Measurements from ENCODE around the gene SH3BP1. TPM values are rescaled to one million over a fixed set of nuclear protein-coding genes. Genes with fewer than 3 reads are reported as not detected.
"Not testable (repeated sequence)": the region's sequence is repeated elsewhere in the genome, so short reads cannot be mapped to it uniquely, and the experiment has no call there.

Gene SH3BP1
- total RNA-seq, 1 donor from 2014 or later, result 10.3 TPM

DNA sequence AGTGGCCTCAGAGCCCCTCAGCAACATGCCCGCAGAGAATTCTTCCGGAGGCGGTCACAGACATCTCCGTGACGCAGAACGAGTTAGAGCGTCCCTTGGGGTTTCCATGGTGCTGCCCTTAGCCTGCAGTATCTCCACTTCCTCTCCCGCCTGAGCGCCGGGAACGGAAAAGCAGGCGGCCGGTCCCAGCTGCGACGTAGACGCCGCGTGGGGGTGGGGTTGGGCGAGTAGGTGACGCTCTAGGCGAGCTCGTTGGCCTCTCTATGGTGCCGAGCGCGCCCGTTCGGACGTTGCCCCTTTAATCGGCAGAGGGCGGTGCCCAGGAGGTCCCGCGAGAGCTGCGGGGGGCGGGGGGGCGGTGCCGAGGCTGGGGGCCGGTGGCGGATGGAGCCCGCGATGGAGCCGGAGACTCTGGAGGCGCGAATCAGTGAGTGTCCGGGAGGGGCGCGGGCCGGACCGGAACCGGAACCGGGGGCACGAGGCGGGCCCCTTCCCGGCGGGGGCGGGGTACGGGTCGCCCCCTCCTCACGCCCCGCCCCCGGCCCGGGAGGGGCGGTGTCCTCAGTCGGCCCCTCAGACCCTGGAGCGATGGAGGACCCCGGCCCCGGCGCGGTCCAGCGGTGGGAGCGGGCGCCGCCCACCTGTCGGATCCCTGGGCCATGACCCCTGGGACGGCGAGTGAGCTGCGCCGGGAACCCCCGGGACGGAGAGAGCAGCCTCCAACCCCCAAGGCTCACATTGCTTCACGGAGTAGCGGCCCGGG, 30.8 kb upstream of the SH3BP1 start, which contains the start of gene GGA1:
GGA1 (plus strand) TSS at position 358 of the 763 bp plus-strand sequence; CDS start at position 385, 27 bp downstream.
- Histone ChIP-seq H3K9me3 (ENCODE audit: low read depth) (no peaks in the 10 kb centered on the region), H3K27me3 (no peaks in the 10 kb centered on the region), H4K20me1 (ENCODE audit: low read depth) (peaks cover 12% of the 10 kb centered on the region), H3K4me2 (peak within 1 kb of the TSS; percentile 98), H3K4me1 (peaks cover 9% of the 10 kb centered on the region), H3K36me3 (no peaks in the 10 kb centered on the region), H3K9ac (peak within 1 kb of the TSS; percentile 76), H2AFZ (replicated peaks) (peak within 1 kb of the TSS; percentile 71), H3K4me3 (peak within 1 kb of the TSS; percentile 95), H3K79me2 (ENCODE audit: low read depth) (peaks cover 23% of the 10 kb centered on the region), H3F3A (ENCODE audit: low read depth) (peaks cover 27% of the 10 kb centered on the region), H3K27ac (peak within 1 kb of the TSS; percentile 92)
- H3K4me3 Mint-ChIP-seq, result peak within 1 kb of the TSS; percentile 97
- DNase-seq (ENCODE audit: low spot score), result peak; percentile 97
- no peak for TF ChIP-seq EZH2 (IDR thresholded peaks at IDR 0.05)
- TF ChIP-seq EZH2phosphoT487 (IDR thresholded peaks at IDR 0.05), result no peak
- TF ChIP-seq, protein P1, sequence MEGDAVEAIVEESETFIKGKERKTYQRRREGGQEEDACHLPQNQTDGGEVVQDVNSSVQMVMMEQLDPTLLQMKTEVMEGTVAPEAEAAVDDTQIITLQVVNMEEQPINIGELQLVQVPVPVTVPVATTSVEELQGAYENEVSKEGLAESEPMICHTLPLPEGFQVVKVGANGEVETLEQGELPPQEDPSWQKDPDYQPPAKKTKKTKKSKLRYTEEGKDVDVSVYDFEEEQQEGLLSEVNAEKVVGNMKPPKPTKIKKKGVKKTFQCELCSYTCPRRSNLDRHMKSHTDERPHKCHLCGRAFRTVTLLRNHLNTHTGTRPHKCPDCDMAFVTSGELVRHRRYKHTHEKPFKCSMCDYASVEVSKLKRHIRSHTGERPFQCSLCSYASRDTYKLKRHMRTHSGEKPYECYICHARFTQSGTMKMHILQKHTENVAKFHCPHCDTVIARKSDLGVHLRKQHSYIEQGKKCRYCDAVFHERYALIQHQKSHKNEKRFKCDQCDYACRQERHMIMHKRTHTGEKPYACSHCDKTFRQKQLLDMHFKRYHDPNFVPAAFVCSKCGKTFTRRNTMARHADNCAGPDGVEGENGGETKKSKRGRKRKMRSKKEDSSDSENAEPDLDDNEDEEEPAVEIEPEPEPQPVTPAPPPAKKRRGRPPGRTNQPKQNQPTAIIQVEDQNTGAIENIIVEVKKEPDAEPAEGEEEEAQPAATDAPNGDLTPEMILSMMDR (IDR thresholded peaks at IDR 0.05), result no peak
- H3K36me3 Mint-ChIP-seq, result no peaks in the 10 kb centered on the region
- peaks cover 21% of the 10 kb centered on the region for H3K4me1 Mint-ChIP-seq
- no peaks in the 10 kb centered on the region for H3K9me3 Mint-ChIP-seq
- peak within 1 kb of the TSS; percentile 95 for H3K27ac Mint-ChIP-seq
- peaks cover 21% of the 10 kb centered on the region for H3K27me3 Mint-ChIP-seq (ENCODE audit: insufficient read depth, low read depth)

DNA sequence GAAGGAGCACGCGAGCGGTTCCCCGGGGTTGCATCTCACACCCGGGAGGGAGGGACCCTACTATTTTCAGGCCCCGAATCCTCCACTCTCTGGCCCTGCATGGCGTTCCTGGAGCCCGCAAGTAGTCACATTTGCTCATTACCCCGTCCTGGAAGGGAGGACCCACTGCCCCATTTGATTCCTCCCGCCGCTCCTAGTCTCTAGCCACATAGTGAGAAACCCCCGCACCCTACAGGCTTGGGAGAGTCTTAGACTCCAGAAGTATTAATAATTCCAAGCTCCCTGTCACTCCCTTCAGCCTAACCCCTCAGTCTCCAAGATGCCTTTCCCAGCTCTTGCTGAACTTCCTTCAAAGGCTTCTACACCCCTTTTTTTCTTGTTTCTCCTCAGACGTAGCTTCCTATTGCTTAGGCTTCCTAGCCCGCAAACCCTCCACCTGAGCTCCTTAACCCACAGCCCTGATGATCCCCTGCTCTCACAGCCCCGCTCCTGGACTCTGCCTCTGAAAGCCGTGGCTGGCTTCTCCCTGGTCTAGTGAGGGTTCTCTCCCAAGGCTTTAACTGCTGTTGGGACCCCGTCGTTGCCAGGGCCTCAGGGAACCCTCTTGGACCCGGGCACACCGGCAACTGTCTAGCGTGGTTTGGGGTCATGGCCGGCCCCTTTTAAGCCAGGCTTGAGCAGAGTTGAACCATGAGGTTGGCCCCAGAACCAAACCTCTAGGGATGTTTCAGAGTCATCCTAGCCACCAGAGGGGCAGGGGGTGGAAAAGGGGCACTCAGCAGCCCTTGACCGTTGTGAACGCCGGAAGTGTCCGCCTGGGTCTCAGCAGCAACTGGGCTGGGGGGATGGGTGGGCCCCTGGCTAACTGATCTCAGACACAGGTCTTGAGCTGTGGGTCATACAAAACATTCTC, 30.0 kb upstream of the SH3BP1 start:
- peak overlapping the region; percentile 76 for H3K9ac ChIP-seq
- no peak for DNase-seq (ENCODE audit: low spot score)

DNA sequence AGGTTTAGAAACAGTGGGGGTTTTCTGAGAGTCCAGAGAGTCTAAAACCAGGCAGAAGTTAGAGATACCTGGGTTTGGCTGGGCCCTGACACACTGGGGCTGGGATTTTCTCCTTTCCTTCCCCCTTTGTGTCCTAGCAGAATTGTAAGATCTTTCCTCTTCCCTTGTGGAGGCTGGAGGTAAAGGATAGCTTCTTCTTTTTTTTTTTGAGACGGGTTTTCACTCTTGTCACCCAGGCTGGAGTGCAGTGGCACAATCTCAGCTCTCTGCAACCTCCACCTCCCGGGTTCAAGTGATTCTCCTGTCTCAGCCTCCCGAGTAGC, 29.4 kb upstream of the SH3BP1 start:
- not testable (repeated sequence) for H3K27ac ChIP-seq; H3K9me3 ChIP-seq (ENCODE audit: low read depth); H3K36me3 ChIP-seq; DNase-seq (ENCODE audit: low spot score); H3K9me3 Mint-ChIP-seq; H2AFZ ChIP-seq (replicated peaks); H3K36me3 Mint-ChIP-seq; H3K9ac ChIP-seq; H3K4me1 ChIP-seq; H3K27me3 ChIP-seq; H3K27ac Mint-ChIP-seq
- Histone ChIP-seq H3K4me3 (peak overlapping the region; percentile 95), H3K4me2 (peak overlapping the region; percentile 98), H3F3A (ENCODE audit: low read depth) (peaks cover 27% of the 10 kb centered on the region), H3K79me2 (ENCODE audit: low read depth) (peaks cover 23% of the 10 kb centered on the region), H4K20me1 (ENCODE audit: low read depth) (peaks cover 12% of the 10 kb centered on the region)
- H3K4me3 Mint-ChIP-seq, result peak overlapping the region; percentile 97
- H3K4me1 Mint-ChIP-seq, result peaks cover 21% of the 10 kb centered on the region
- H3K27me3 Mint-ChIP-seq (ENCODE audit: insufficient read depth, low read depth), result peaks cover 12% of the 10 kb centered on the region

More for the DNA sequence above, 30.0 kb upstream of the SH3BP1 start:
- H3K4me3 ChIP-seq, result peak overlapping the region; percentile 95
- Mint-ChIP-seq H3K9me3 (no peaks in the 10 kb centered on the region), H3K4me3 (peak overlapping the region; percentile 97), H3K4me1 (peaks cover 21% of the 10 kb centered on the region), H3K27ac (peak overlapping the region; percentile 90), H3K27me3 (ENCODE audit: insufficient read depth, low read depth) (peaks cover 16% of the 10 kb centered on the region), H3K36me3 (no peaks in the 10 kb centered on the region)
- H3K79me2 ChIP-seq (ENCODE audit: low read depth), result peaks cover 23% of the 10 kb centered on the region
- peak overlapping the region; percentile 98 for H3K4me2 ChIP-seq
- peaks cover 27% of the 10 kb centered on the region for H3F3A ChIP-seq (ENCODE audit: low read depth)
- H3K9me3 ChIP-seq (ENCODE audit: low read depth), result no peaks in the 10 kb centered on the region
- no peaks in the 10 kb centered on the region for H3K36me3 ChIP-seq
- H4K20me1 ChIP-seq (ENCODE audit: low read depth), result peaks cover 12% of the 10 kb centered on the region
- no peak overlapping the region for H3K27ac ChIP-seq
- TF ChIP-seq, protein P1 (IDR thresholded peaks at IDR 0.05), result no peak
- no peak for TF ChIP-seq EZH2phosphoT487 (IDR thresholded peaks at IDR 0.05)
- no peak for TF ChIP-seq EZH2 (IDR thresholded peaks at IDR 0.05)
- peak overlapping the region; percentile 71 for H2AFZ ChIP-seq (replicated peaks)
- no peaks in the 10 kb centered on the region for H3K27me3 ChIP-seq
- H3K4me1 ChIP-seq, result peaks cover 9% of the 10 kb centered on the region
